Measurements from ENCODE around the gene VMAC.

Gene VMAC

DNA sequence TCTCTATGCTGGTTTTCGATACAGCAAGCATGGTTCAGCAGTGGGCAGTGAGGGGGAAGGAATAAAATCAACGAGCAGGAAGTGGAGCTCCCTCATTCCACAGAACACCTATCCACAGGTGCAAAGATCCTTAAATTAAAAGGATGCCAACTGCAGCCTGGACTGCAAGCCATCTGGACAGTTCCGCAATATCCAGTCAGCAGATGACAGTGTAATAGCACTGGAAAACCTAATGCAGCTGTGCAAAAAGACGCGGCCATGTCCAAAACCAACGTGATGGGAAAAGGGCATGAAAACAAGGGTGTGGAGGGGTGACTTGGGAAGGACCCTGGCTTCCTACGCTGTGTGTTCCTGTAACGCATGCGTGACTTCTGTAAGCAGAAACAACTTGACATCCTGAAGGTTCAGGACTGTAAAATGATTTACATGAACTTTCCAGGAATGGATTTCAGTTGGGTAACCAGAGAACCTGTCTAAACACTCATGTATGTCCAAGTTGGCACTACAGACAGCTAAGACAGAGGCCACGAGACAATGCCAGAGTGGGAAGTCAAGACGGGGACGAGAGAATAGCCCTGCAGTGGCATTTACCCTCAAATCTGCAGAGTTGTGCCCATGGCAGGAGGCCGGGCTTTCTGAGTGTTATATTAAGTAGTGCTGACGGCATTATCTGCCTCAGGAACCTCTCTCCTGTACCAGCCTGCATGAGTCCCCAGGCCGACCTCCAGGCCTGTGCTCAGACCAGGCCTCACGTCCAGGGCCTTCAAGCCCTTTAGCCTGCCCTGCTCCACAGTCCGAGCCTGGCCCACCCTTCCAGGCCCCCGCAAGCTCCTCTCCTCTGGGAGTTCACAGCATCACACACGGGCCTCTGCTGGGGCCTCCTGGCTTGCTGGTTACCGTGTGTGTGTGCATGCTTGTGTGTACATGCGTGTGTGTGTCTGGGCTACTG lies 35.9 kb downstream of the VMAC start:
- H3K9me3 ChIP-seq (ENCODE audit: control insufficient read depth, insufficient read depth, low read length), result no peaks in the 10 kb centered on the region
- H3K9ac ChIP-seq (ENCODE audit: low read depth, low read length), result no peak overlapping the region
- peaks cover 8% of the 10 kb centered on the region; the same call in 1 of the 2 replicates for H3K36me3 ChIP-seq (ENCODE audit: insufficient read depth, low read length)
- H3K4me1 ChIP-seq (ENCODE audit: insufficient read depth, low read length), result no peaks in the 10 kb centered on the region

DNA sequence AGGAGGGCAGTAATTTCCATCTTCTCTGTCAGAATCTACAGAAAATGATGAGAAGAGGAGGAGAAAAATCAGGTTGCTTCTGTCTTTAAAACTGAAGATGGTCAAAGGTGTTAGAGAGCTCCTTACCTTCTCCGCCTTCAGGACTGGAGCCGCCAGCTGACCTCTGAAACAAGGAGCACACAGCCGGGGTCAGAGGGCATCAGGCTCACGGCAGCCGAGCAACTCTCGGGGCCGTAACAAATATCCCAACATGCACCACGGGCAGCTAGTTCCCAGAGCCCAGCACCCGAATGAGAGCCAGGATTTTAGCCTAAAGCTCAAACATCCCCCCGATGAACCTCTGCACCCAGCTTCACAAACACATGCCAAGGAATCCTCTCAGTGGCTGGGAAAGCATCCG lies 37.0 kb downstream of the VMAC start:
- Histone ChIP-seq H3K9me3 (ENCODE audit: control insufficient read depth, insufficient read depth, low read length) (no peaks in the 10 kb centered on the region), H3K4me1 (ENCODE audit: insufficient read depth, low read length) (no peaks in the 10 kb centered on the region), H3K9ac (ENCODE audit: low read depth, low read length) (no peak overlapping the region), H3K36me3 (ENCODE audit: insufficient read depth, low read length) (peaks cover 8% of the 10 kb centered on the region; the same call in 1 of the 2 replicates)

DNA sequence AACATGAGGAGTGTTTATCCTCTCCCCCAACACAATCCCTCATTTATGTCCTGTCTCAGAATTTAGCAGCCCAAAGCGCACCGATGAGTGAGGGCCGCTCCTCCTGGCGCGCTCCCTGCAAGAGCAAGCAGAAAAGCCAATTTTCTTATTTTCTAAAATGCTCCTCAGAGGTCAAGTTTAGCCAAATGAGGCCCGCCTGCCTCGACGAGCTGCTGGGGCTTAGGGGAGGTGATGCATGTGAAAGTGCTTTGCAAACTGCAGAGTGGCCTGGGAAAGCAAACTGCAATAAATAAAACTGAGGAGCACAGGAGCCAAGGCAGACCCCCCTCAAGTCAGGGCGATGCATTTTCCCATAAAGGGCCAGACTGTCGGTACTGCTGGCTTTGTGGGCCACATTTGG lies 38.4 kb downstream of the VMAC start:
- Histone ChIP-seq H3K9me3 (ENCODE audit: control insufficient read depth, insufficient read depth, low read length) (no peaks in the 10 kb centered on the region), H3K9ac (ENCODE audit: low read depth, low read length) (no peak overlapping the region), H3K36me3 (ENCODE audit: insufficient read depth, low read length) (peaks cover 5% of the 10 kb centered on the region; the same call in 1 of the 2 replicates), H3K4me1 (ENCODE audit: insufficient read depth, low read length) (no peaks in the 10 kb centered on the region)

DNA sequence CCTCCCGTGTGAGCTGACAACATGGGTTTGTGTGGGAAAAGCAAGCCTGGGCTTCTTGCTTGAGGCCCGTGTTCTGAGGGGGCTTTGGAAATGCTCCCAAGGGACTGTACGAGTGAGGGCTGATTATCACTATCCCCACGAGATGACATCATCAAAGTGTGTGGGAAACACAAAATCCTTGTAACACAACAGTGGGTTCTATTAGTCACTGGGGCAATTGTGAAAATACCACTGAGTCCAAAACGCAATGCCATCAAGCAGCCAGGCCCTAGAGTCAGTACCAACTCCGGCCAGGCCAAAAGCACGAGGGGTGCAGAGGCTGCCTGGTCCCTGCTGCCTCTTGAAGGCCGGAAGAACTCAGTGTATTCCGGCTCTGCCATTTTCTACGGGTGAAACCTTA lies 39.0 kb downstream of the VMAC start:
- Histone ChIP-seq H3K36me3 (ENCODE audit: insufficient read depth, low read length) (peaks cover 5% of the 10 kb centered on the region; the same call in 1 of the 2 replicates), H3K4me1 (ENCODE audit: insufficient read depth, low read length) (no peaks in the 10 kb centered on the region), H3K9me3 (ENCODE audit: control insufficient read depth, insufficient read depth, low read length) (no peaks in the 10 kb centered on the region), H3K9ac (ENCODE audit: low read depth, low read length) (no peak overlapping the region)

DNA sequence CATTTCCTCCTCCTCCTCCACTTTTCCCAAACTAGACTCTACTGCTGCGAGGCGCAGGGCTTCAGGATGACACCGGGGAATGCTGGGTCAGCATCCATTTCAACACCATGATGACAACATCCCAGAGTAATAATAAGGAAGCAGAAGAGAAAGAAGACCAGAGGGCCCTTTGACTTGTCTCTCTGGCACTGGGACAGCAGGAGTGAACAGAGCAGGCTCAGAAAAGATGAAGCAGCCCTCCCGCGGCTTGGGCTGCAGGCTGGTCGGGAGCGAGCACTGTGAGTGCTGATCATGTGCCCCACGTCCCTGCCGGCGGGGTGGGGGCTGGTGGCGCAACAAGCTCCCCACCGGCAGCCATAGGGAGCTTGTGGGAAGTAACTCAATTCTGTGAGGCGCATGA lies 42.8 kb downstream of the VMAC start:
- H3K4me1 ChIP-seq (ENCODE audit: insufficient read depth, low read length), result peaks cover 31% of the 10 kb centered on the region
- H3K9ac ChIP-seq (ENCODE audit: low read depth, low read length), result no peak overlapping the region
- H3K36me3 ChIP-seq (ENCODE audit: insufficient read depth, low read length), result peaks cover 4% of the 10 kb centered on the region; the same call in 1 of the 2 replicates
- no peaks in the 10 kb centered on the region for H3K9me3 ChIP-seq (ENCODE audit: control insufficient read depth, insufficient read depth, low read length)

DNA sequence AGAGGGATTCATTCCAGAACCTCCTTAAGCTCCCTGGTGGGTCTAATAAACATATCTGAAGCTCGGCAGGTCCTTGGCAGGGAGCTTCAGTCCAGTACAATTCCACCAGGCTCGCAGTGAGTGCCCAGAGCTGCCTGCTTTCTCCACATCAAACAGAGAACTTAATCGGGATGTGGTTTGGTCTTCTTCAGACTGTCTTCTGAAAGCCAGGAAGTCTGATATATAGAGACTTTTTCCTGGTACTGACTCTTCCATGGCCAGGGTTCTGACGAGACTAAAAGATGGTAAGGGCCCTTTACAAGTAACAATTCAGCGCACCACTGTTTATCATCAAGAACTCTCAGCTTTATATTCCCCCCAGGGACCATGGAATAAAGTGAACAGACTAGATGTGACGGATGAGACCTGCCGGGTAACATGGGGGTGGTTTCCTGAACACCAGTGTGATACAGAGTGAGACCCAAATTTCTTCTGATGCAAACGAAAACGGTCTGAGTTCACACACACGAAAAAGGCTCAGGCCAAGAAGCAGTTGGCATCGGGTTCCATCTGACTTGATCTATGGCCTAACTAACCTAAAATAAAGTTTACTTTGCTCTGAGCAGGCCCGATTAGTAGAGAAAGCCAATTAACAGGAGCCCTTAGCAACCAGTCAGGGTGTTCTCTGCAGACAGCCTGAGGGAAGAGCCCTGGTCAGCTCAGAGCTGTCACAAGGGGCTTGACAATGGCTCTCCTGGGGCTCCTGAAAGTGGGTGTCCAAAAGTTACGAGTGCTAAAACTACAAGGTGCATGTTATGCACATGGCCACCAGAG lies 44.3 kb downstream of the VMAC start:
- H3K36me3 ChIP-seq (ENCODE audit: insufficient read depth, low read length), result peaks cover 4% of the 10 kb centered on the region; the same call in 1 of the 2 replicates
- H3K9ac ChIP-seq (ENCODE audit: low read depth, low read length), result no peak overlapping the region
- H3K9me3 ChIP-seq (ENCODE audit: control insufficient read depth, insufficient read depth, low read length), result no peaks in the 10 kb centered on the region
- peaks cover 46% of the 10 kb centered on the region for H3K4me1 ChIP-seq (ENCODE audit: insufficient read depth, low read length)

DNA sequence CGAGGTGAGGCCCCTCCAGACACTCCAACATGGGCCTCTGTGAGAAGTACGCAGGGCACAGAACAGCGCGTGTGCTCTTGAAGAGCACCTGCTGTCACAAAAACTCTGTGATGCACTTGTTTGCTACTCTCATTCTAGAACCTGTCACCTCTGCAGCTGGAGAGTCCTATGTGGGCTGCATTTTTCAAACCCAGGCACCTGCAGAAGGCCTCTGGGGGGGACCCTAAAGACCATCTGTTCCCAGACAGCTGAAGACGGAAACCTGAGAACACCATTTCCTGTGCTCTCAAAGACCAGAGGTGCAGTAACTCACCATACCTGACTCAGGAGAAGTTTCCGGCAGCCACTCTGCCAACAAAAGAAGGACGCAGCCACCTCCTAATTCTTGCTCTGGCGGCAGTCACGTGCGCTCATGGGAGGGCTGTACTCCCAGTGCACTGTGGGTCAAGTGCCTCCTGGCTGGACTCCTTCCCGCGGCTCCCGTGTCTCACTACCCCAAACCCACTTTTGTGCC lies 45.2 kb downstream of the VMAC start:
- H3K4me1 ChIP-seq (ENCODE audit: insufficient read depth, low read length), result peaks cover 55% of the 10 kb centered on the region
- H3K9me3 ChIP-seq (ENCODE audit: control insufficient read depth, insufficient read depth, low read length), result no peaks in the 10 kb centered on the region

DNA sequence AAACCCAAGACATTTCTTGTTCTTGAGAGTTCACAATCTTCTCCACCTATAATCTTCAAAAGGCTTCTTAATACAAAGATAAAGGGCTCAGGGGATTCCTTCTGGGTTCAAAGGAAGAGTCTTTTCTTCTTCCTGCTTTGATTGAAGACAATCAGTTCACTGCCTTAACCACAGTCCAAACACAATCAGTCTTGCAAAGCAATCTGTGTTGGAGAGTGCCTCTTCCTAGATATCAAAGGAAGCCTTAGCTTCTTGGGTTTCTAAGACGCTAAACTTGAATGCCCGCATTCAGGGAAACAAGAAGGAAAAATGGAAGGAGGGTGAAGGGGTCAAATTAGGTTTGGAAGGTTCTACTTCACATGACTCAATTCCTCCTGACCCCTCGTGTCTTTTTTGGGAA lies 46.1 kb downstream of the VMAC start:
- Histone ChIP-seq H3K4me1 (ENCODE audit: insufficient read depth, low read length) (peaks cover 62% of the 10 kb centered on the region), H3K36me3 (ENCODE audit: insufficient read depth, low read length) (peaks cover 4% of the 10 kb centered on the region; the same call in 1 of the 2 replicates), H3K9ac (ENCODE audit: low read depth, low read length) (no peak overlapping the region), H3K9me3 (ENCODE audit: control insufficient read depth, insufficient read depth, low read length) (no peaks in the 10 kb centered on the region)

More for the DNA sequence above, 45.2 kb downstream of the VMAC start:
- H3K36me3 ChIP-seq (ENCODE audit: insufficient read depth, low read length), result peaks cover 4% of the 10 kb centered on the region; the same call in 1 of the 2 replicates
- H3K9ac ChIP-seq (ENCODE audit: low read depth, low read length), result no peak overlapping the region

DNA sequence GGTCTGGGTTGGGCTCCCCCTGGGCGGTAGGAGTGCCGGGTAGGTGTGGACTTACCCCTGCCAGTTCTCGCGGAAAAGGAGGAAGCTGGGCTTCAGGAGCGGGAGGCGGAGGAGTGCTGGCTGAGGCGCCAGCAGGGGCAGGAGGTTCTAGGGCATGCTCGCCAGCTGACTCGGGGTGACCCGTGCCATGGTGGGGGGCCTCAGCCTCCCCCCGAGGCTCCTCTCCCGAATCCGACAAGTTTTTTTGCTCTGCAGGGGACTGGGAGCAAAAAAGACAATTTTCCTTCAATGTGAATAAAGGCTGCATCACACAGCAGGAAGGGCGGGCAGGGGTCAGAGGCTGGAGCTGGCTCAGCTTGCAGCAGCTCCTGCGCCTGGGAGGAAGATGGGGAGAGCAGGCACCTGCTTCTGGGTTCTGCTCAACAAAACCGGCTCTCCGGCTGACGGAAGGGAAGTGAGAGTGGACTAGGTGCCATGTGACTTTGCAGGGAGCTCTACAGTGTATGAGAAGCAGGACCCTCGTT lies 46.7 kb downstream of the VMAC start:
- H3K4me1 ChIP-seq (ENCODE audit: insufficient read depth, low read length), result peaks cover 62% of the 10 kb centered on the region
- no peaks in the 10 kb centered on the region for H3K9me3 ChIP-seq (ENCODE audit: control insufficient read depth, insufficient read depth, low read length)
- H3K36me3 ChIP-seq (ENCODE audit: insufficient read depth, low read length), result peaks cover 4% of the 10 kb centered on the region; the same call in 1 of the 2 replicates
- H3K9ac ChIP-seq (ENCODE audit: low read depth, low read length), result no peak overlapping the region

DNA sequence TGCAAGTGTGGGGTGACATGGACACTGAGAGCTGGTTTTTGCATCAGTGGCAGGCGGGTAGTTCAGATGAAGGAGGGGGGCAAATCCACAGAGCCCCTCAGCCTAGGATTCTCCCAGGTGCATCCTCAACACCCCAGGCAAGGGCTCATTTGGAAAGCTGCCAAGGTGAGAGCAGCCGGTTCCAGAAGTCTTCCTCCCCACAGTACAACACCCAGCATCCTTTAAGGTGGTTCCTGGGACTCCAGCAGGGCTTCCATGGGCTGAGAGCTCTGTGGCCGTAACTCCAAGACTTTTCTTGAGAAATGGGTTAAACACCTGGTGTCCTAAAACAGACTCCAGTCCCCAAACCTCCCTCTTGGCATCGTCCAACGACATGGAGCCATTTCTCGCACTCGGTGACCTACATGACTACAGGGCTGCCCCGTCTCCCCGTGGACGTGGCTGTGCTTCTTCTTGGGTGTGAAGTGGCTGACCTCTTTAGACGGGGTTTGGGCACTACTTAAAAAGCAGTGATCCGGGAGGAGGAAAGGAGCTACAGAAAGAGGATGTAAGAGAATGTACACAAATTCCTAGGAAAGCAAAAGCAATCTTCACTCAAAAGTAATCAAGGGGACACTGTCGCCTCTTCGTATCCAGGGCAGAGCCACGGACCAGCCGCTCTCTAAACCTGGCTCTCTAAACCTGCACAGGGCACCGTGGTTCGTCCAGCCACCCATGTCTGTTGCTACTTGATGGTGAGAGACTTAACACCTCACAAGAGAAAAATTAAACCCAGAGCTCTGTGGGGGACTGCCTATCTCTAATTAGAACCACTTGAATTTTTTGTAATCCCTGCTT lies 47.7 kb downstream of the VMAC start:
- peaks cover 66% of the 10 kb centered on the region for H3K4me1 ChIP-seq (ENCODE audit: insufficient read depth, low read length)
- peaks cover 4% of the 10 kb centered on the region; the same call in 1 of the 2 replicates for H3K36me3 ChIP-seq (ENCODE audit: insufficient read depth, low read length)

DNA sequence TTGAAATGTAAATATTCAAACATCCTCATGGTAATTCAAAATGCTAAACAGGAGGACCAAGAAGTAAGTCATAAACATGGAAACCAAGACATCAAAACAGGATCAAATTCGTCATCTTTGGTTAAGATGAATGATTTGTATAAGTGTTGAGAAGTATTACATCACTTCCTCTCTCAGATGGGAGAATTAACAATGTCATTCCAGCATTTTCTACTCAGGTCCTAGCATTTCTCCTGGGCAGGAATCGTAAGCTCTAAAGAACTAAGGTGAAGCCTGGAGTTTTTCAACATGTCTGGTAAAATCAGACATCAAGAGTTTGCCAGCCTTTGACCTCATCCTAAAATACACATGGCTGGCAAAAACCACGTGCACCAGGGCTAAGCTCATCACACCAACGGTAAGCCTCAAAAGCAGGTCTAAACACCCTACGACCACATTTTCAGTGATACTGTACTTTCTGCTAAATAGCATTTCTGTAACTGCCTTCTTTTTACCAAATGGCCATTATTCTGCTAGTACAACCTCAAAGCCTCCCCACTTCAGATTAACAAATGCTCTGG lies 48.4 kb downstream of the VMAC start:
- peaks cover 71% of the 10 kb centered on the region for H3K4me1 ChIP-seq (ENCODE audit: insufficient read depth, low read length)
- H3K9ac ChIP-seq (ENCODE audit: low read depth, low read length), result no peak overlapping the region
- H3K9me3 ChIP-seq (ENCODE audit: control insufficient read depth, insufficient read depth, low read length), result no peaks in the 10 kb centered on the region
- H3K36me3 ChIP-seq (ENCODE audit: insufficient read depth, low read length), result peaks cover 4% of the 10 kb centered on the region; the same call in 1 of the 2 replicates

More for the DNA sequence above, 47.7 kb downstream of the VMAC start:
- H3K9ac ChIP-seq (ENCODE audit: low read depth, low read length), result no peak overlapping the region
- H3K9me3 ChIP-seq (ENCODE audit: control insufficient read depth, insufficient read depth, low read length), result no peaks in the 10 kb centered on the region

DNA sequence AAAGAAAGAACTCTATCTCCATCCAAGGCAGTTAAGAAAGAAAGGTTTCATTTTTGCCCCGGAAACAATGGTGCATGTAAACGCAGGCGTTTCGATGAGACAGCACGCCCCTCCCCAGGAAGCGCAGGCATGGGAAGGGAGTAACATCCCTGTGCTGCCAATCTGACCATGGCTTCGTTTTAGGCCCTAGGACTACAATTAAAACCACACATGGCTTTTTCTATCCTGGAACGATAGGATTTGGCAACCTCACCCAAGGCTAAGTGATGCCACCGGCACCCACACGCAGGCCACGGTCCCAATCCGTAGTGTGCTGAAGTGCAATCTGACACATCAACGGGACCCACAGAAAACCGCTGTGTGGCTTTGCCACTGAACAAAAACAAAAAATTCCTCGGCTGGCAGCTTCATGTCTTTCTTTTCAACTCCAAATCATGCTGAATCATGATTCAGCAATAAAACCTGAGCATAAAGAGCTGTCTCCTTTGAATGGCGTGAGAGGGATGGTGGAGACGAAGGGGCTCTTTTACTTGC lies 49.1 kb downstream of the VMAC start:
- Histone ChIP-seq H3K4me1 (ENCODE audit: insufficient read depth, low read length) (peaks cover 78% of the 10 kb centered on the region), H3K36me3 (ENCODE audit: insufficient read depth, low read length) (peaks cover 4% of the 10 kb centered on the region; the same call in 1 of the 2 replicates), H3K9me3 (ENCODE audit: control insufficient read depth, insufficient read depth, low read length) (no peaks in the 10 kb centered on the region), H3K9ac (ENCODE audit: low read depth, low read length) (no peak overlapping the region)

DNA sequence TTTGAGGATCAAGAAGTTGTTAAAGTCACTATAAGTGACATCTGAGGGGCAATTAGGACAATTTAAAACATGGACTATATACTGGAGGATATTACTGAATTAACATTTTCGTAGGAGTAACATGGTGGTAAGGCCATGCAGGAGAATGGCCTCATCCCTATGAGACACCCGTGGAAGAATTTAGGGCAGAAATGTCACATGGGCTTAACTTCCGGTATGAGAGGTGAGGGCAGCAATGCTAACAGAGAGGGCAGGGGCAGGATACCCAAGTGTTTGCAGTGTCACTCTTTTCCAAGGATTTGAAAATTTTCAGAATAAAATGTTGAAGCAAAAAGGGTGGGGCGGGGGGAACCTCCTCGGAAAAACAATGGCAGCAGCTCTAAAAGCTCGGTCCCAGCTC lies 49.6 kb downstream of the VMAC start:
- H3K9ac ChIP-seq (ENCODE audit: low read depth, low read length), result no peak overlapping the region
- no peaks in the 10 kb centered on the region for H3K9me3 ChIP-seq (ENCODE audit: control insufficient read depth, insufficient read depth, low read length)
- peaks cover 75% of the 10 kb centered on the region for H3K4me1 ChIP-seq (ENCODE audit: insufficient read depth, low read length)
- H3K36me3 ChIP-seq (ENCODE audit: insufficient read depth, low read length), result peaks cover 4% of the 10 kb centered on the region; the same call in 1 of the 2 replicates
